ENCODE measurements around the gene PCARE.
A peak's percentile ranks its signal among the peaks of the same experiment; 100 is the strongest.

GRCh38 chr2:29115797-29116781 is 41.8 kb upstream of the PCARE start:
- TF ChIP-seq JUNB (IDR thresholded peaks at IDR 0.05; ENCODE audit: unreplicated experiment) (no peak), EZH2phosphoT487 (IDR thresholded peaks at IDR 0.05; ENCODE audit: unreplicated experiment) (peak; percentile 65), POLR2AphosphoS5 (IDR thresholded peaks at IDR 0.05; ENCODE audit: low read depth) (no peak), EZH2 (IDR thresholded peaks at IDR 0.05; ENCODE audit: low read depth, unreplicated experiment) (peak; percentile 86), REST (IDR thresholded peaks at IDR 0.05; ENCODE audit: unreplicated experiment) (no peak), CREB1 (CRISPR knock-in tag; IDR thresholded peaks at IDR 0.05; ENCODE audit: low read depth) (no peak), STAT1 (IDR thresholded peaks at IDR 0.05; ENCODE audit: unreplicated experiment) (no peak), ZNF114 (CRISPR knock-in tag; IDR thresholded peaks at IDR 0.05) (no peak)
- TF ChIP-seq, protein P1, sequence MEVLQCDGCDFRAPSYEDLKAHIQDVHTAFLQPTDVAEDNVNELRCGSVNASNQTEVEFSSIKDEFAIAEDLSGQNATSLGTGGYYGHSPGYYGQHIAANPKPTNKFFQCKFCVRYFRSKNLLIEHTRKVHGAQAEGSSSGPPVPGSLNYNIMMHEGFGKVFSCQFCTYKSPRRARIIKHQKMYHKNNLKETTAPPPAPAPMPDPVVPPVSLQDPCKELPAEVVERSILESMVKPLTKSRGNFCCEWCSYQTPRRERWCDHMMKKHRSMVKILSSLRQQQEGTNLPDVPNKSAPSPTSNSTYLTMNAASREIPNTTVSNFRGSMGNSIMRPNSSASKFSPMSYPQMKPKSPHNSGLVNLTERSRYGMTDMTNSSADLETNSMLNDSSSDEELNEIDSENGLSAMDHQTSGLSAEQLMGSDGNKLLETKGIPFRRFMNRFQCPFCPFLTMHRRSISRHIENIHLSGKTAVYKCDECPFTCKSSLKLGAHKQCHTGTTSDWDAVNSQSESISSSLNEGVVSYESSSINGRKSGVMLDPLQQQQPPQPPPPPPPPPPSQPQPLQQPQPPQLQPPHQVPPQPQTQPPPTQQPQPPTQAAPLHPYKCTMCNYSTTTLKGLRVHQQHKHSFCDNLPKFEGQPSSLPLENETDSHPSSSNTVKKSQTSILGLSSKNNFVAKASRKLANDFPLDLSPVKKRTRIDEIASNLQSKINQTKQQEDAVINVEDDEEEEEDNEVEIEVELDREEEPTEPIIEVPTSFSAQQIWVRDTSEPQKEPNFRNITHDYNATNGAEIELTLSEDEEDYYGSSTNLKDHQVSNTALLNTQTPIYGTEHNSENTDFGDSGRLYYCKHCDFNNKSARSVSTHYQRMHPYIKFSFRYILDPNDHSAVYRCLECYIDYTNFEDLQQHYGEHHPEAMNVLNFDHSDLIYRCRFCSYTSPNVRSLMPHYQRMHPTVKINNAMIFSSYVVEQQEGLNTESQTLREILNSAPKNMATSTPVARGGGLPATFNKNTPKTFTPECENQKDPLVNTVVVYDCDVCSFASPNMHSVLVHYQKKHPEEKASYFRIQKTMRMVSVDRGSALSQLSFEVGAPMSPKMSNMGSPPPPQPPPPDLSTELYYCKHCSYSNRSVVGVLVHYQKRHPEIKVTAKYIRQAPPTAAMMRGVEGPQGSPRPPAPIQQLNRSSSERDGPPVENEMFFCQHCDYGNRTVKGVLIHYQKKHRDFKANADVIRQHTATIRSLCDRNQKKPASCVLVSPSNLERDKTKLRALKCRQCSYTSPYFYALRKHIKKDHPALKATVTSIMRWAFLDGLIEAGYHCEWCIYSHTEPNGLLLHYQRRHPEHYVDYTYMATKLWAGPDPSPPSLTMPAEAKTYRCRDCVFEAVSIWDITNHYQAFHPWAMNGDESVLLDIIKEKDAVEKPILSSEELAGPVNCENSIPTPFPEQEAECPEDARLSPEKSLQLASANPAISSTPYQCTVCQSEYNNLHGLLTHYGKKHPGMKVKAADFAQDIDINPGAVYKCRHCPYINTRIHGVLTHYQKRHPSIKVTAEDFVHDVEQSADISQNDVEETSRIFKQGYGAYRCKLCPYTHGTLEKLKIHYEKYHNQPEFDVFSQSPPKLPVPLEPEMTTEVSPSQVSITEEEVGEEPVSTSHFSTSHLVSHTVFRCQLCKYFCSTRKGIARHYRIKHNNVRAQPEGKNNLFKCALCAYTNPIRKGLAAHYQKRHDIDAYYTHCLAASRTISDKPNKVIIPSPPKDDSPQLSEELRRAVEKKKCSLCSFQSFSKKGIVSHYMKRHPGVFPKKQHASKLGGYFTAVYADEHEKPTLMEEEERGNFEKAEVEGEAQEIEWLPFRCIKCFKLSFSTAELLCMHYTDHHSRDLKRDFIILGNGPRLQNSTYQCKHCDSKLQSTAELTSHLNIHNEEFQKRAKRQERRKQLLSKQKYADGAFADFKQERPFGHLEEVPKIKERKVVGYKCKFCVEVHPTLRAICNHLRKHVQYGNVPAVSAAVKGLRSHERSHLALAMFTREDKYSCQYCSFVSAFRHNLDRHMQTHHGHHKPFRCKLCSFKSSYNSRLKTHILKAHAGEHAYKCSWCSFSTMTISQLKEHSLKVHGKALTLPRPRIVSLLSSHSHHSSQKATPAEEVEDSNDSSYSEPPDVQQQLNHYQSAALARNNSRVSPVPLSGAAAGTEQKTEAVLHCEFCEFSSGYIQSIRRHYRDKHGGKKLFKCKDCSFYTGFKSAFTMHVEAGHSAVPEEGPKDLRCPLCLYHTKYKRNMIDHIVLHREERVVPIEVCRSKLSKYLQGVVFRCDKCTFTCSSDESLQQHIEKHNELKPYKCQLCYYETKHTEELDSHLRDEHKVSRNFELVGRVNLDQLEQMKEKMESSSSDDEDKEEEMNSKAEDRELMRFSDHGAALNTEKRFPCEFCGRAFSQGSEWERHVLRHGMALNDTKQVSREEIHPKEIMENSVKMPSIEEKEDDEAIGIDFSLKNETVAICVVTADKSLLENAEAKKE (CRISPR knock-in tag; IDR thresholded peaks at IDR 0.05): no peak
- TF ChIP-seq, protein P2, sequence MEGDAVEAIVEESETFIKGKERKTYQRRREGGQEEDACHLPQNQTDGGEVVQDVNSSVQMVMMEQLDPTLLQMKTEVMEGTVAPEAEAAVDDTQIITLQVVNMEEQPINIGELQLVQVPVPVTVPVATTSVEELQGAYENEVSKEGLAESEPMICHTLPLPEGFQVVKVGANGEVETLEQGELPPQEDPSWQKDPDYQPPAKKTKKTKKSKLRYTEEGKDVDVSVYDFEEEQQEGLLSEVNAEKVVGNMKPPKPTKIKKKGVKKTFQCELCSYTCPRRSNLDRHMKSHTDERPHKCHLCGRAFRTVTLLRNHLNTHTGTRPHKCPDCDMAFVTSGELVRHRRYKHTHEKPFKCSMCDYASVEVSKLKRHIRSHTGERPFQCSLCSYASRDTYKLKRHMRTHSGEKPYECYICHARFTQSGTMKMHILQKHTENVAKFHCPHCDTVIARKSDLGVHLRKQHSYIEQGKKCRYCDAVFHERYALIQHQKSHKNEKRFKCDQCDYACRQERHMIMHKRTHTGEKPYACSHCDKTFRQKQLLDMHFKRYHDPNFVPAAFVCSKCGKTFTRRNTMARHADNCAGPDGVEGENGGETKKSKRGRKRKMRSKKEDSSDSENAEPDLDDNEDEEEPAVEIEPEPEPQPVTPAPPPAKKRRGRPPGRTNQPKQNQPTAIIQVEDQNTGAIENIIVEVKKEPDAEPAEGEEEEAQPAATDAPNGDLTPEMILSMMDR (conservative IDR thresholded peaks at IDR 0.05; ENCODE audit: low read depth in 2 of 2): no peak
